HG02588 (cell line): ENCODE measurements around the gene SLC8B1.

Experiments
- ATAC-seq: cut with Tn5 transposase; IDR thresholded peaks from one replicate; pipeline ENCODE4 v1.9.1; 2021; ENCODE audit warnings: mild to moderate bottlenecking, moderate library complexity; ENCODE audit not compliant: unreplicated experiment

The SLC8B1 gene

GRCh38 chr12:113325916-113326315 lies 9.0 kb downstream of the SLC8B1 start:
- ATAC-seq, result no peak

GRCh38 chr12:113322343-113322742 lies 12.6 kb downstream of the SLC8B1 start:
- ATAC-seq, result no peak

GRCh38 chr12:113320401-113320800 lies 14.5 kb downstream of the SLC8B1 start:
- no peak for ATAC-seq

DNA sequence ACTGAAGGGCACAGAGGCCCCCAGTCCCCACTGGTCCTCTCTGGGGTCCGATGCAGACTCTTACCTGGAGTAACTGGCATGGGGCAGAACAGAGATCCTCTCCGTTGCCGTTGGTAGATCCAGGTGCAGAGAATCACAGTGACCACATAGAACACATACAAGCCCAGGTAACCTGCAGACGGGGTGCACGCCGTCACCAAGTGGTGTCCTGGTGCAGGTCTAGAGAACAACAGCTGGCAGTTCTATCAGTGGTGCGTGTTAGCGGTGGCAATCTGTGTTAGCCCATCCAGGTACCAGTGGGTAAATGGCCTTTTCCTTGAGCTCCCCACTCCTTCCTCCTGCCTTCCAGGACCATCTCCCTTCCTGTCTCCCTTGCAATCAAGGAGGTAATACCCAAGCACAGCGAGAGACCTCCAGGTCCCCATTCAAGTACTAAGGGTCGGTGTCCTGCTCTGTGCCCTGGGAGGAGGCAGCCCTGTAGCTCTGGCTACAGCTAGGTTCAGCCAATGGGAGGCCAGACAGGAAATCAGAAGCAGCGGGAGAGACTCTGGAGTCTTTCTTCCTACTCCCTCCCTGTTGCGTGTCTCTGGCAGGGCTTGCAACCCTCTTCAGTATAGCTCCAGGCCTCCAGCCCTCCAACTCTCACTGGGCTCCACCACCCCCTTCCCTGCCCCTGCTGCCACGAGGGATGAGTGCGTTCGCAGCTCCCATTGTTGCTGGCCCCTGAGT lies 15.8 kb downstream of the SLC8B1 start:
- no peak for ATAC-seq

- no peak for ATAC-seq
Measured at GRCh38 chr12:113318046-113318656, 16.8 kb downstream of the SLC8B1 start.

DNA sequence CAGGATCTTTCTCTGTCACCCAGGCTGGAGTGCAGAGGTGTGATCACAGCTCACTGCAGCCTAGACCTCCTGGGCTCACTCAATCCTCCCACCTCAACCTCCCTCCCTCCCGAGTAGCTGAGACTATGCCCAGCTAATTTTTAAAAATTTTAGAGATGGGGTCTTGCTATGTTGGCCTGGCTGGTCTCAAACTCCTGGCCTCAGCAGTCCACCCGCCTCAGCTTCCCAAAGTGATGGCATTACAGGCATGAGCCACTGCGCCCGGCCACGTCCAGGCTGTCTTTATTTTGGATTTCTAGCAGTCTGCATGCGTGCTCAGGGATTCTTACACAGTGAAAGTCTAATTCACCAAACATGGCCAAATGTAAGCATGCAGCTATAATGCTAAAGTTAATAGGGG lies 17.8 kb downstream of the SLC8B1 start:
- no peak for ATAC-seq

DNA sequence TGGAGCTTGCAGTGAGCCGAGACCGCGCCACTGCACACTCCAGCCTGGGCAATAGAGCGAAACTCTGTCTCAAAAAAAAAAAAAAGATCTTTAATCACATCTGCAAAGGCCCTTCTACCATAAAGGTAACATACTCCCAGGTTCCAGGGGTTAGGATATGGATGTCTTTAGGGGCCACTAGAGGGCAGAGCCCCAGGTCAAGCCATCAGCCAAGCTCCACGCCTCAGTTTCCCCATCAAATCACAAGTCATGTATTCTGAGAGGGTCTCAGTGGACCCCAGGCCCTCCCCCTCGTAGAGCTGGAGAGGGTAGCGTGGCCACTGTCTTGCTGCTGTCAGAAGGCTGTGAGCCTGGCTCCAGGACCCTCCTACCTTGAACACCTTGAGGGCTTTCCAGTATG lies 18.8 kb downstream of the SLC8B1 start:
- ATAC-seq, result no peak

- no peak for ATAC-seq
Measured at GRCh38 chr12:113315358-113315757, 19.6 kb downstream of the SLC8B1 start.

- no peak for ATAC-seq
Measured at GRCh38 chr12:113314121-113314529, 20.8 kb downstream of the SLC8B1 start.

GRCh38 chr12:113310489-113310888 lies 24.4 kb downstream of the SLC8B1 start:
- ATAC-seq, result no peak

- ATAC-seq, result no peak
Measured at GRCh38 chr12:113306382-113306781, 28.5 kb downstream of the SLC8B1 start.

DNA sequence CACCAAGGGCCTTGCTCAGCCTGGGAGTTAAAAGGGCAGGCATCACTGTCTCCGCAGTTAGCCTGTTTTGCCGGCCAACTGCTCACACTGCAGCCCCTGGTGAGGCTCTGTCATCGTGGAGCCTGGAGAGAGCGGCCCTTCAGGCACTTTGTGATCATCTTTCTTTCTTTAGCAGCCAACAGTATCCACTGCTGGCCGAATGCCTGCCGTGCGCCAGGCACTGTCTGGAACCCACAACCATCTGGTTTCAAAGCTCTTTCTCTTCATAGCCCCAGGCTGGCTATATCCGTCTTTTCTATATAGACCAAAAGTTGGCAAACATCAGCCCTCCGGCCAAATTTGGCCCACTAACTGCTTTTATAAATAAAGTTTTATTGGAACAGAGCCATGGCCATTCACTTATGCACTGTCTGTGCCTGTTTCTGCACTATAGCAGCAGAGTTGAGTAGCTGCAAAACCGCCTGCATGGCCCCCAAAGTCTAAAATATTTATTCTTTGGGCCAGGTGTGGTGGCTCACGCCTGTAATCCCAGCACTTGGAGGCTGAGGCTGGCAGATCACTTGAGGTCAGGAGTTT lies 29.5 kb downstream of the SLC8B1 start:
- ATAC-seq, result no peak

DNA sequence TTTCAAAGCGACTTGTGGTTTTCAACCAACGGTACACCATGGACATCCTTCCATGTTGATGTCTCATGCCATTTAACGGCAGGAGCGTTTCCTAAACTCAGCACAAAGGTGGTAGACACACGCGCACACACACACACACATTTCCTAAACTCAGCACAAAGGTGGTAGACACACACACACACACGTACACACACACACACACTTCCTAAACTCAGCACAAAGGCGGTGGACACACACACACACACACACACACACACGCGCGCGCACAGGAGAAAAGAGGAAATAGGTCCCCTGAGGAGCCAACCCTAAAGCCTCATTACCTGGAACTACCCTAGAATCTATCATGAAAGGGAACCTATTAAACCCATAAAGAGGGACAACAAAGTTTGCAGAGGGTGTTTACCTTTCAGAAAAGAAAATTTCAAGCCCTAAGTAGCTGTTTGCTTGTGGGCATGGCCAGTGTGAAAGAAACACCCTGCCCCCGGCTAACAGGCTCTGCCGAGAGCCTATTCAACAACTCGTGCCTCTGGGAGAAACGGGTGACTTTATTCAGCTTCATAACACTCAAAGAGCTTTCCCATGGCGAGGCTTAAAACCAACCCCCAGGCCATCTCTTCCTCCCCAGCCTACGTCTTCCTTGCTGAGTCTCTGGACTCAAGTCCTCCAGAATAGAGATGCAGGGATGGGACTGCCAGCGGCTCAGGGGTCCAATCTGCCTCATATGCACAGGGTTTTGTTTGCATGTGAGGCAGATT lies 31.8 kb downstream of the SLC8B1 start:
- no peak for ATAC-seq

GRCh38 chr12:113302466-113302865 lies 32.4 kb downstream of the SLC8B1 start:
- ATAC-seq, result no peak

GRCh38 chr12:113301811-113302210 lies 33.1 kb downstream of the SLC8B1 start:
- ATAC-seq, result no peak

DNA sequence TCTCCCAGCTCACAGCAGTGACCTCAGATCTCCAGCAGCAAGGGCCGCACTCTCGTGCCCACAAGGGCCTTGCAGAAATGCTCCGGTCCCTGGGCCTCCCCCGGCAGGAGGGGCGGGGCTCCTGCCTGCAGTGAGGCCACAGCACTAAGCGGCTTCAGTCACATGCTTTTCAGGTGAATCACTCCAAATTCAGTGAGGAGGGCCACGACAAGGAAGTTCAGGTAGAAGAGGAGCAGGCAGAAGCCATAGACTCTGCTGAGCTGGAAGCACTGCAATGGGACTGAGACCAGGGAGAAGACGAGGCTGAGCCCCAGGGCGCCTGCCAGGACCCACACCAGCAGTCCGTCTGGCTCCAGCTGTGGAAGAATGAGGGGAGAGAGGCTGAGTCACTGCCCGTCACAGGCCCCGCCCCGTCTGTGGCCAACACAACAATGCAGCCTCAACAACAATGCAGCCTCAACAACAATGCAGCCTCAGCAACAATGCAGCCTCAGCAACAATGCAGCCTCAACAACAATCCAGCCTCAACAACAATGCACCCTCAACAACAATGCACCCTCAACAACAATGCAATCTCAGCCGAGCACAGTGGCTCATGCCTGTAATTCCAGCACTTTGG lies 35.2 kb downstream of the SLC8B1 start:
- ATAC-seq, result no peak

DNA sequence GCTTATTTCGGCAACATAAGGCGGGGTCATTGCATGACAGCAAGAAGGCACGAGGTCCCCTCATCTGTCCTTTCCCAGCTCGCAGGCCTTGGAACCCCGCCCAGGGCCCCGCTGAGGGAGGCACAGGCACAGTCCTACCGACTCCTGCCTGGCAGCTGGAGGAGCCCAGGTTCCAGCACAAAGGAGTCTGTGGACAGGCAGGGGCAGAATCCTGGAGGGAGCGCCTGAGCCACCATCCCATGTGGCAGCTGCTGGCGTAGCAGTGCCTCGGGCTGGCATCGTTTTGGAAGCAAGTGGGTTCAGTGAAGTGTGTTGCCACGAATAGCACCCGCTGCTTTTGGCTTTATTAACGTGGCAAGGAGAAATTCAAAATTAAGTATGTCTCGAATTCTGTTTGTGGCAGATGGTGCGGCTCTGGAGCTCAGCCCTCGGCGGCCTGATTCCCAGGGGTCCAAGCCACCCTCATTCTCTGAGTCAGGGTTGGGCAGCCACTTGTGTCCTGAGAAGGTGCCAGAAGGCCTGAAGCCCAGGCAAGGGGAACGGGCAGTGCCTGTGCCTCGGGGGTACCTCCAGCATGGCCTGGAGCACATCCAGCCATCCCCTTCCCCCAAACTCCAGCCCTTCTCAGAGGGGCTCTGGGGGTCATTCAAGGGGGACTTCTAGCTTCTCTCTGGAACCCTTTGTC lies 35.9 kb downstream of the SLC8B1 start:
- no peak for ATAC-seq

- no peak for ATAC-seq
Measured at GRCh38 chr12:113298472-113298817, 36.5 kb downstream of the SLC8B1 start.

GRCh38 chr12:113297621-113298471 lies 37.1 kb downstream of the SLC8B1 start:
- no peak for ATAC-seq

DNA sequence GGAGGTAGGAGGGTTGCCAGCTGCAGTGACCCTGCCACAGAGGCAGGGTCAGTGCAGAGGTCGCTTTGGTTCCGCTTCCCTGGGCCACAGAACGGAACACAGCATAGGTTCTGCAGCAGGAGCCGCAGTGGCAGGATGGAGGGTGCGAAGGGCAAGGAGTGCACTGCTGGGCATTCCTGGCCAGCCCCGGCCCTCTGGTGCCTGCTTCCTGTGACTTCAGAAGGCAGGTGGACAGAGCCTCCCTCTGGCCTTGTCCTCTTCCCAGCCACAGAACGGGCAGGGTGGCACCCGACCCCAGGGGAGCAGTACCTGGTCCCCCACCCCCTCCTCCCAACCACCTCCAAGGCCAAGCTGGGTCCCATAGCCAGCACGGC lies 37.7 kb downstream of the SLC8B1 start:
- ATAC-seq, result no peak
